ENCODE measurements around the gene PKD2L2.
"Not testable (repeated sequence)": the region's sequence is repeated elsewhere in the genome, so short reads cannot be mapped to it uniquely, and the experiment has no call there.

Gene PKD2L2

GRCh38 chr5:137888863-137889759, at the start of gene PKD2L2:
TSS of gene PKD2L2 (plus strand) at chr5:137889457. CDS start at chr5:137889492, 35 bp downstream.
- DNase-seq = peak; percentile 84

DNA sequence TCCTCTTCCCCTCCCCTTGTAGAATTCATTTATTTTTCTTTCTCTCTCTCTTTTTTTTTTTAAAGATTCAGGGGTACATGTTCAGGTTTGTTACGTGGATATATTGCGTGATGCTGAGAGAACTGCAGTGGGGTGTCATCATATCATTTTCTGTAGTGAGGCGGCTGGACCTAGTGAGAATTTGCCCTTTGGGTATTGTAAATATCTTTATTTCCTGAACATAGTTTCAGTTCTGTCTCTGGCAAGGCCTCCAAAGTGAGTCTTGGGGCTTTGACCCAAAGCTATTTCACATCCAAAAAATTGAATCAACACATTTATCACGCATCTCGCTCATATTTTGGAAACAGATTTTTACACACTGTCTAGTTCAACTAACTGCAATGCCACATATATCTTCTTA, 47.0 kb upstream of the PKD2L2 start:
- DNase-seq = no peak

DNA sequence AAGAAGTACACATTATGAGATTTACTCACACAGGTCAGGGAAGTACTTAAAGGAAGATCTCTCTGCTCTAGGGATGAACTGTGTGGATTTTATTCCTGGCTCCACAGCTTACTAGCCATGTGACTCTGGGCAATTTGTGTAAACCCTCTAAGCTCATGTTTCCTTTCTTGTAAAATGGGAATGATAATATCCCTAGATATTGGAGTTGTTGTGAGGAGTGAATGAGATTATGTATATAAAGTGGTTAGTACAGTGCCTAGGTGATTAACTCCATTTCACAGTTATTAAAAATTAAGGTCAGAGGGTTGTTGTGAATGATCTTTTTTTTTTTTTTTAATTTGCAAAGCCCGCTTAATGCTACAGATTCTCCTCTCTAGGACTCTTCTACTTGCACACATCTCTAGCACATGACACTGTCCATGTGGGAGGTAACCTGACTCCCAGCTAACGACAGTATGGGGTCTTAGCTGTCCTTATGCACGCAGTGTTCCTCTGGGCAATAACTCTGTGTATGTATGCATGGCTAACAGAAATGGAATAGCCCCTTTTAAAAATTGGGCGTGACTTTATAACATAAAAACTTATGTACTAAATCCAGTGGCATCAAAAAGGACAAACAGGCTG, 45.5 kb upstream of the PKD2L2 start:
- no peak for DNase-seq

- DNase-seq = no peak
These were observed 43.8 kb upstream of the PKD2L2 start for GRCh38 chr5:137845472-137845871.

- no peak for DNase-seq
These were observed 41.6 kb upstream of the PKD2L2 start for GRCh38 chr5:137847687-137848086.

DNA sequence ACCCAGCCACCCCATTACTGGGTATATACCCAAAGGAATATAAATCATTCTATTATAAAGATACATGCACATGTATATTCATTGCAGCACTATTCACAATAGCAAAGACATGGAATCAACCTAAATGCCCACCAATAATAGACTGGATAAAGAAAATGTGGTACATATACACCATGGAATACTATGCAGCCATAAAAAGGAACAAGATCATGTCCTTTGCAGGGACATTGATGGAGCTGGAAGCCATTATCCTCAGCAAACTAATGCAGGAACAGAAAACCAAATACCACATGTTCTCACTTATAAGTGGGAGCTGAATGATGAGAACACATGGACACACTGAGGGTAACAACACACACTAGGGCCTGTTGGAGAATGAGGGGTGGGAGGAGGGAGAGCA, 36.1 kb upstream of the PKD2L2 start:
- DNase-seq = not testable (repeated sequence)

- no peak for DNase-seq
These were observed 33.1 kb upstream of the PKD2L2 start for GRCh38 chr5:137856201-137856600.

GRCh38 chr5:137856916-137857862, 32.1 kb upstream of the PKD2L2 start:
- DNase-seq = no peak

DNA sequence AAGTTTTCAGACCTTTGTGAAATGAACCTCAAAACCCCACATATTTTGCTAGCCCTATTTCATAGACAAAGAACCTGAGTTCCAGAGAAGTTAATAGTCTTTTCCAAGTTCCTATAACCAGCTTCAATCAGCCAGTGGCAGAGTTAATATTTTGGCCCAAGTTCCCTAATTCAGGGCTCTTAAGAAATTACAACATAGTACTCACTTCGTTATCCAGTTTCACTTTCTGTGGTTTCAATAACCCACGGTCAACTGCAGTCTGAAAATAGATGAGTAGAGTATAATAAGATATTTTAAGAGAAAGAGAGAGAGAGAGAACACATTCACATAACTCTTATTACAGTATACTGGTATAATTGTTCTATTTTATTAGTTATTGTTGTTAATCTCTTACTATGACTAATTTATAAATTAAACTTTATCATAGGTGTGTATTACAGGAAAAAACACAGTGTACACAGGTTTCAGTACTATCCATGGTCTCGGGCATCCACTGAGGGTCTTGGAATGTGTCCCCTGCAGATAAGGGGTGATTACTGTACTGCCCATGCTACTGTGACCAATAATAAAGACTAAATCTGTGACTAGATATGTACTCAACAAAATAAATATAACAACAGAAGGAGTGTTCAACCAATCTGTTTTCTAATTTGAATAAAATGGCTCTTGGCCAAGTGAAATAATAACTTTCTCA, 30.9 kb upstream of the PKD2L2 start:
- DNase-seq = no peak

GRCh38 chr5:137858954-137859353, 30.3 kb upstream of the PKD2L2 start:
- DNase-seq = no peak

GRCh38 chr5:137862251-137862650, 27.0 kb upstream of the PKD2L2 start:
- DNase-seq = no peak

DNA sequence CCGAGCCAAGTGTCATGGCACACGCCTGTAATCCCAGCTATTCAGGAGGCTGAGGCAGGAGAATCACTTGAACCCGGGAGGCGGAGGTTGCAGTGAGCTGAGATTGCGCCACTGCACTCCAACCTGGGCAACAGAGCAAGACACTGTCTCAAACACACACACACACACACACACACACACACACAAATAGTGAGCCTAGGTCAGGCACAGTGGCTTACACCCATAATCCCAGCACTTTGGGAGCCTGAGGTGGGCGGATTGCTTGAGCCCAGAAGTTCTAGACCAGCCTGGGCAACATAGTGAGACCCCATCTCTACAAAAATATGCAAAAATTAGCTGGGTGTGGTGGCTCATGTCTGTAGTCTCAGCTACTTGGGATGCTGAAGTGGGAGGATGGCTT, 25.6 kb upstream of the PKD2L2 start:
- DNase-seq = not testable (repeated sequence)

- DNase-seq = no peak
These were observed 22.5 kb upstream of the PKD2L2 start for GRCh38 chr5:137866541-137867388.

- no peak for DNase-seq
These were observed 21.6 kb upstream of the PKD2L2 start, which contains the start of gene MYOT for GRCh38 chr5:137867664-137868063. TSS of gene MYOT (plus strand) at chr5:137867860. CDS start at chr5:137870652, 2,792 bp downstream.

DNA sequence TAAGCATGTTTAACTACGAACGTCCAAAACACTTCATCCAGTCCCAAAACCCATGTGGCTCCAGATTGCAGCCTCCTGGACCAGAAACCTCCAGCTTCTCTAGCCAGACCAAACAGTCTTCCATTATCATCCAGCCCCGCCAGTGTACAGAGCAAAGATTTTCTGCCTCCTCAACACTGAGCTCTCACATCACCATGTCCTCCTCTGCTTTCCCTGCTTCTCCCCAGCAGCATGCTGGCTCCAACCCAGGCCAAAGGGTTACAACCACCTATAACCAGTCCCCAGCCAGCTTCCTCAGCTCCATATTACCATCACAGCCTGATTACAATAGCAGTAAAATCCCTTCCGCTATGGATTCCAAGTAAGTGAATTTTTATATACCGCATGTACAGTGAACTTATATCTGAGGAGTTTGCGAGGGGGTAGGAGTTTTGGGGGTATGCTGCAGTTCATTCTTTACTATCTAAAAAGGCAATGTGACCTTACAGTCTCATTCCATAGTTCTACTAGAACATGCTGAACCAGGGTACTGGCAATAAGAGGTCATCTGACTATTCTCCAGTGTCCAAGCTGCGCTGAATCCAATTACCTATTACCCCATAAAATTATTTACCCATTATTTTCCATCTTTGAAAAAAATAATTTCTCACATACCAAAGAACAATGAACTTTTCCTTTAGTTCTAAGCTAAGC, 18.5 kb upstream of the PKD2L2 start:
- DNase-seq = no peak

DNA sequence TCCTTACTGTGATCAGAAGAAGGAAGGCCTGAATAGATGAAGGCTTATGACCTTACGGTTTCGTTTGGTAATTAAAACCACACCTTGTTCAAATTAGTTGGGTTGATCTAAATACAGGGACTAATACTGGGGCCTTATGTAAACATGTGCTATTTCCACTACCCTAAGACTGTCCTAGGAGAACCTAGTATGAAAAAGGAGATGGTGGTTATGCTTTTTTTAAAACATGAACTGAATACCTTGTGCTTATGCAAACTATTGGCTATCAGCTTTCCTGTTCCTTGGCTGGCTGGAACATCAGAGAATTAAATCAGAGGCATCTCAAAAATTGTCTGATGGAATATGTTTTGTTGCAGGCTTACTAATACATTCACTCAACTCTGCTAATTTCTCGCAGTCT, 17.7 kb upstream of the PKD2L2 start:
- DNase-seq = no peak

GRCh38 chr5:137872466-137872865, 16.8 kb upstream of the PKD2L2 start:
- no peak for DNase-seq

- no peak for DNase-seq
These were observed 13.2 kb upstream of the PKD2L2 start for GRCh38 chr5:137876101-137876500.

- no peak for DNase-seq
These were observed 8.9 kb upstream of the PKD2L2 start for GRCh38 chr5:137880313-137880712.

DNA sequence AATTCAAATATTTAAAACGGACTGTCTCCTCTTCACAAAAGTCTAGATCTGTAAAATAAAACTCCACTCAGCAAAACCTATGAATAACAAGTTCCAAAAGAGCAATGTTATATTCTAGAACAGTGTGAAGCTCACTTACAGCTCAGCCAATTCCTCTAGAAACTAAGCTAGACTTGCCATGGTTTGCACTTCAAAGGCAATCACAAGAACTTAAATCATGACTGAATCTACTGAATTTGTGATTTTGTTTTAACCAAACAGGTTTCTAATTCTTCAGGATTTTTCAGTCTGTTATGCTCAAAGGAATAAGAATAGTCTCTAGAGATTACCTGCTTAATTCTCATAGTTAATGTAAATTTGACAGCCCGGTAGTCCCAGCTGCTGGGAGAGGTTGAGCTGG, 1.4 kb upstream of the PKD2L2 start:
- DNase-seq = no peak

- no peak for DNase-seq
These were observed 793 bp upstream of the PKD2L2 start for GRCh38 chr5:137888466-137888862.

Data from activated naive CD4-positive, alpha-beta T cell treated with anti-CD3 and anti-CD28 coated beads, Interleukin-2, amount 50 U/mL, for 16 hours (primary cell).